GM10266 (cell line): ENCODE results near the gene PIK3R5.

Source experiments
- DNase-seq: peaks from one replicate; pipeline ENCODE4 v3.0.0; 2012; ENCODE audit errors: extremely low spot score
- CTCF ChIP-seq: IDR thresholded peaks from 2 replicates; pipeline ENCODE4 v1.5.1; 2012; ENCODE audit warnings: mild to moderate bottlenecking, low read depth; ENCODE audit not compliant: control insufficient read depth, insufficient read depth; ENCODE audit errors: missing control alignments

PIK3R5 gene

GRCh38 chr17:8959312-8959918 lies 6.1 kb downstream of the PIK3R5 start:
- no peak for TF ChIP-seq CTCF
- DNase-seq = no peak

- no peak for DNase-seq
- no peak for TF ChIP-seq CTCF
These were observed 7.8 kb downstream of the PIK3R5 start for GRCh38 chr17:8957721-8958120.

GRCh38 chr17:8956465-8956902 lies 9.0 kb downstream of the PIK3R5 start:
- no peak for TF ChIP-seq CTCF
- DNase-seq = peak; percentile 56

- DNase-seq = no peak
These were observed 10.2 kb downstream of the PIK3R5 start for GRCh38 chr17:8955021-8955959.

GRCh38 chr17:8954339-8954738 lies 11.2 kb downstream of the PIK3R5 start:
- DNase-seq = peak; percentile 69
- TF ChIP-seq CTCF = no peak

More at GRCh38 chr17:8955021-8955959, 10.2 kb downstream of the PIK3R5 start:
- TF ChIP-seq CTCF = no peak

GRCh38 chr17:8953156-8953885 lies 12.2 kb downstream of the PIK3R5 start:
- no peak for TF ChIP-seq CTCF

More at GRCh38 chr17:8953156-8953885, 12.2 kb downstream of the PIK3R5 start:
- no peak for DNase-seq
